ENCODE measurements around the gene CHCHD10.

GRCh38 chr22:23786752-23787599 is 19.2 kb upstream of the CHCHD10 start, which contains the start of gene SMARCB1:
- TF ChIP-seq, protein P1, sequence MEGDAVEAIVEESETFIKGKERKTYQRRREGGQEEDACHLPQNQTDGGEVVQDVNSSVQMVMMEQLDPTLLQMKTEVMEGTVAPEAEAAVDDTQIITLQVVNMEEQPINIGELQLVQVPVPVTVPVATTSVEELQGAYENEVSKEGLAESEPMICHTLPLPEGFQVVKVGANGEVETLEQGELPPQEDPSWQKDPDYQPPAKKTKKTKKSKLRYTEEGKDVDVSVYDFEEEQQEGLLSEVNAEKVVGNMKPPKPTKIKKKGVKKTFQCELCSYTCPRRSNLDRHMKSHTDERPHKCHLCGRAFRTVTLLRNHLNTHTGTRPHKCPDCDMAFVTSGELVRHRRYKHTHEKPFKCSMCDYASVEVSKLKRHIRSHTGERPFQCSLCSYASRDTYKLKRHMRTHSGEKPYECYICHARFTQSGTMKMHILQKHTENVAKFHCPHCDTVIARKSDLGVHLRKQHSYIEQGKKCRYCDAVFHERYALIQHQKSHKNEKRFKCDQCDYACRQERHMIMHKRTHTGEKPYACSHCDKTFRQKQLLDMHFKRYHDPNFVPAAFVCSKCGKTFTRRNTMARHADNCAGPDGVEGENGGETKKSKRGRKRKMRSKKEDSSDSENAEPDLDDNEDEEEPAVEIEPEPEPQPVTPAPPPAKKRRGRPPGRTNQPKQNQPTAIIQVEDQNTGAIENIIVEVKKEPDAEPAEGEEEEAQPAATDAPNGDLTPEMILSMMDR (IDR thresholded peaks at IDR 0.05) = no peak
- TF ChIP-seq POLR2A (IDR thresholded peaks at IDR 0.05) = peak; percentile 53 to 90 (median 71)
- TF ChIP-seq EP300 (IDR thresholded peaks at IDR 0.05) = no peak

All from upper lobe of left lung (tissue), 4 donors.